GM08714 (cell line): Measurements from ENCODE around the gene RNF151.
"Not testable (repeated sequence)": the region's sequence is repeated elsewhere in the genome, so short reads cannot be mapped to it uniquely, and the experiment has no call there.

ENCODE experiments used
- H3K4me3 ChIP-seq: fragments of 200-500 bp; sonication (Bioruptor generic); 2 replicates; pipeline ENCODE4 v1.5.1; 2014; ENCODE audit warnings: mild to moderate bottlenecking, low read length, inconsistent platforms
- ZNF274 ChIP-seq: IDR thresholded peaks from 2 replicates; pipeline ENCODE4 v1.6.1; 2012; ENCODE audit warnings: mild to moderate bottlenecking, low read depth, low read length

Gene RNF151

DNA sequence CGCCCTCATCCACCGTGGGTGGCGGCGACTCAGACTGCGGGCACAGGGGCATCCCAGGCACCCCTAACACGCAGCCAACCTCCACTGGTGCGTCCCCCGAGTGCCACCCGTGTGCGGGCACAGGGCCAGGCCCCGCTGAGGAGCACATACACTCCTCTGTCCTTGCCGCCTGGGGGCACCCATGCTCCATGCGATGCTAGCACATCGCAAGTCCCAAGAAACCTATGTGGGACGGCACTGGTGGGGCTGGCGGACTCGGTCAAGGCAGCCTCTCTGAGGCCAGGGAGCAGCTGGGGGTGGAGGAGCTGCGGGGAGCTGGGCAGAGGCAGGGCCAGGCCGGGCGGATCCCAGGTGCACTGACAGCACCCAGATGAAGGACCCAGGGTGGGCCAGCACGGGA, 39.0 kb downstream of the RNF151 start:
- H3K4me3 ChIP-seq: no peak overlapping the region
- no peak for TF ChIP-seq ZNF274

DNA sequence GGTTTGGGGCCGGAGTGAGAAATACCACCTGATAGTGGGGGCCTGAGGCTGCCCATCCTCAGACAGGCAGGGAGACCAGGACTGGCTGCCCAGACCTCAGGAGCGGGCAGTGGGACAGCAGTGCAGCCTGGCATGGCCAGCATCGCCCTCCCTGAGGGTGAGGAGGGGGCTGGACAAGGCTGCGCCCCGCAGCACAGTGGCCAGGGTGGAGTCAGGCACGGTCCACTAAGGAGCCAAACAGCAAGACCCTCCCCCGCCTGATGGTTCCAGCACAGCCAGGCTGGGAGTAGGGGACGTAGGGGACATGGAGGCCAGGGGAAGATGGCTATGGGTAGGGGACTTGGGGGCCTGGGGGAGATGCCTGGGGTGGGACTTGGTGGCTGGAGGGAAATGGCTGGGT, 39.7 kb downstream of the RNF151 start:
- no peak for TF ChIP-seq ZNF274
- H3K4me3 ChIP-seq: no peak overlapping the region

DNA sequence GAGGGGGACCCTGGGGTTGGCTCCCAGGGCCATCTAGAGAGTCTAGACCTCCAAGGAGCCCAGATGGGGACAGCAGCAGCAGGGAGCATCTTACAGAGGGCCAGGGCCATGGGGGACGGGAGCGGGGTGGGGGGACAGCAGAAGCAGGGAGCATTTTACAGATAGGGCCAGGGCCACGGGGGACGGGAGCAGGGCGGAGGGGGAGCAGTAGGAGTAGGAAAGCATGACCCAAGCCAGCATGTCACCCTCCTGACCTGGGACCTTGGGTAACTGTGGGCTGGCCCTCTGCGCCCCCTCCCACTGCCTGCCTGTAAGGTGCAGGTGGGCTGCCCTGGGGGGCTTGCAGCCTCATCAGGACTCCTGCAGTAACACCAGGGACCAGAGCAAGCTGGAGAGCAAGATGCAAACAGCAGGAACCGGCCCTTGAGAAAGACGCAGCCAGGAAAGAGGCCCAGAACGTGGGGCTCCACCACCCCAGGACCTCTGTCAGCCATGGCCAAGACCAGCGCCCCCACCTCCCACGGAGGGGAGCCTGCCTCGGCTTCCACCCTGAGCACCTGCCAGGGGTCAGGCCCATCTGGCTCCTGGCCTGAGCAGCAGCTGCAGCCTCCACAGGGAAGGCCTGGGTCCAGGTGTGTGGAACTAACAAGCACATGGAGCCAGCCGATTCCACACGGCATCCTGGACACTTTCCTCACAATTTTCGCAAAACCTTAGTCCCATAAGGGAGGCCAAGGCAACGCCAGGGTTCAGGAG, 40.6 kb downstream of the RNF151 start:
- peak overlapping the region; percentile 83; the same call in 1 of the 2 replicates for H3K4me3 ChIP-seq

DNA sequence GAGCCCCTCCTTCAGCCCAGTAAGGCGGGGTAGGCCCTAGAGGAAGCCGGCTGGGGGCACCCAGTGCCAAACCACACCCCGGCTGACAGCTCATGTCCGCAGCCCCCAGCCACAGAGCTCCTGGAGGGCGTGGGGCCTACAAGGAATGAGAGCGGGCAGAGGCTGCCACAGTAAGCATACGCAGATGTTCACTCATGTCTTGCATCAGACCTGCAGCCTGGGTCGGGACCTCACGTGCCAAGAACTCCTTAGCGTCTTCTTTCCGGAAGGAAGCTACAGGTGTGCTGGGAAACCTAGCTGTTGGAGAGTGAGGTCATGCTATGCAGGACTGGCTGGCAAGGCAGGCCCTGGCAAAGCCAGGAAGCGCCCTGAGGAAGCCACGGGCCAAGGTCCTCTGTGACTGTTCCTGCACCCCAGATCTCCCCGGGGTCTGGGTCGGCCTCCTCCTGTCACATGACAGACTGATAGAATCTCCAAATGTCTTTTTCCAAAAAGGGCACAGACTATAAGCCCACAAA, 41.4 kb downstream of the RNF151 start:
- no peak for TF ChIP-seq ZNF274
- peak overlapping the region; percentile 83 for H3K4me3 ChIP-seq

More for the DNA sequence above, 40.6 kb downstream of the RNF151 start:
- no peak for TF ChIP-seq ZNF274

DNA sequence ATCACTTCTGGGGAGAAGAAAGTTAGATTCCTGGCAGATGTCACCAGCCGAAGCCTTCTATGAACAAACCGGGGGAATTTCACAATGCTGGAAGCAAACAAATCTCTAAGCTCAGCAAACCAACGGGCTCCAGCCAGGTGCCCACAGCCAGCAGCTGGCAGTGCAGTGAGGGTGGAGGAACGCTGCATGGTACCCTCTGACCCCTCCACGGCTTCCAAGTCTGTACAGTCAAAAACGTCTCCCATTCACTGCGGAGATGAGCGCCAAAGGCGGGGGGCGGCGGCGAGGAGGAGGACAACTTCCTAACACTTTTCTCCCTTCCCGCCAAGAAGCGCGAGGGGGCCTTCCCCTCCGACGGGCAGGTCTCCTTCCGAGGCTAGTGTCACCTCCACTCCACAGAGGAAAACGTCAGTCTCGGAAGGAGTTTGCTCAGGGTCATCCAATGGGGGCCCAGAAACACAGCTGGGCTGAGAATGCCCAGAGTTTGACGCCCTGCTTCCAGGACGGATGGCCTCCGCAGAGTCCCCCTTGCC, 42.0 kb downstream of the RNF151 start:
- TF ChIP-seq ZNF274: no peak

DNA sequence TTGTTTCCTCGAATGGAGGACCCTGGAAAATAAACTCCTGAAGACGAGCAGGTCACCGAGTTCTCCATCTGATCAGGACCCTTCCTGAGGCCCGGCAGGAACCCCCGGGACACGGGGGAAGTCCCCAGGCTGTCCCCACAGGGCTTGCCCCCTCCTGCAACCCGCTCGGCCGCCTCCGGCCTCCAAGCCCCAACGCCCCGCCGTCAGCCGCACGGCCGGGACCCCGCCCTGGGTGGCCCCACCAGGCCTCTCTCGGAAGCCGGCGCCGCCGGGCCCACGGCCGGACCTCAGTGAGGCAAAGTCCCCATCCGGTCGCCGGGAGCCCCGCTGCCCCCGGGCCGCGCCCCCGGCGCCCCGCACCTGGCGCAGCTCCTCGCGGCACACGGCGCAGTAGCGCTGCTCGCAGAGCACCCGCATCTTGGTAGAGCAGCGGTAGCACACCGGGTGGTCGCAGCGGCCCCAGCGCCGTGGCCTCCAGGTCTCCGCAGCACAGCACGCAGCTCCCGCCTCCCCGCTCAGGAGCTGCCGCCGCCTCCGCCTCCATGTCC, 42.6 kb downstream of the RNF151 start:
- no peak for TF ChIP-seq ZNF274

More for the DNA sequence above, 42.0 kb downstream of the RNF151 start:
- H3K4me3 ChIP-seq: peak overlapping the region; percentile 83

DNA sequence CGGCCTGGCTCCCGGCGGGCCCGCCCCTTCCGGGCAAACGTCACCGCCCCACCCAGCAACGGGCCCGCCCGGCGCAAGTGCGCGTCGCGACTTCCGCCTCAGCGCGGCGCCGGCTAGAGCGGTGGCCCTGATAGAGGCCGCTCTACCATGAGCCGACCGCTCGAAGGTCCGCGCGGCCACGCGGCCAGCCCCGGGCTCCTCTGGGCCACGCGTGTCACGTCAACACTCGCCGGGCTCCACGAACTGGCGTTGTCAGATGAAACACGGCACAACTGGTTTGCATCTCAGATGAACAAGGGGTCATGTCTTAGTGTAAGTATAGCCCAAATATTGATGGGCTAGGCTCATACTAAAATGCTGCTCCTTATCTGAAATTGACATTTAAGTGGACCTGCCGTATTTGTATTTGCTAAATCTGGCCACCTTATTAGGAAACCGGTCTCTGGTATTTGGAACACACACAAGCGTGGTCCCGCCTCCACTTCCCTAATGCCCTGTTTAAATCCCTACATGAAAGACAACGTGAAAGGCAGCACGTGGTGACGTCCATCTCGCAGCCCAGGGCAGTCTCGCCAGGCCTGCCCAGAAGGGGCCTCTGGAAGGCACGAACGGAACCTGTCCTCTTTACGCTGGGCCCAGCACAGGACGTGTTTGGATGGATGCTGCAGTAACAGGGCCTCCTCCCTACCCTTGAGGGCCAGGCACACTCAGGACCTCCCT, 43.3 kb downstream of the RNF151 start, which contains the start of gene ZNF598:
TSS of gene ZNF598 (minus strand) at position 31 of the 720 bp plus-strand sequence.
- H3K4me3 ChIP-seq: peak within 1 kb of the TSS; percentile 93
- no peak for TF ChIP-seq ZNF274

More for the DNA sequence above, 42.6 kb downstream of the RNF151 start:
- peak overlapping the region; percentile 83 for H3K4me3 ChIP-seq

DNA sequence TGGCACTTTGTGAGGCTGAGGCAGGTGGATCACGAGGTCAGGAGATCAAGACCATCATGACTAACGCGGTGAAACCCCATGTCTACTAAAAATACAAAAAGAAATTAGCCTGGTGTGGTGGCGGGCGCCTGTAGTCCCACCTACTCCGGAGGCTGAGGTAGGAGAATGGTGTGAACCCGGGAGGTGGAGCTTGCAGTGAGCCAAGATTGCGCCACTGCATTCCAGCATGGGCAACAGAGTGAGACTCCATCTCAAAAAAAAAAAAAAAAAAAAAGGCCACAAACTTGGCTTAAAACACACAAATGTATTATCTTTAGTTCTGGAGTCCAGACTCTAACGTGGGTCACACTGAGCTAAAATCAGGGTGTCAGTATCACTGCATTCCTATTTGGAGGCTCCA, 45.1 kb downstream of the RNF151 start:
- H3K4me3 ChIP-seq: not testable (repeated sequence)

DNA sequence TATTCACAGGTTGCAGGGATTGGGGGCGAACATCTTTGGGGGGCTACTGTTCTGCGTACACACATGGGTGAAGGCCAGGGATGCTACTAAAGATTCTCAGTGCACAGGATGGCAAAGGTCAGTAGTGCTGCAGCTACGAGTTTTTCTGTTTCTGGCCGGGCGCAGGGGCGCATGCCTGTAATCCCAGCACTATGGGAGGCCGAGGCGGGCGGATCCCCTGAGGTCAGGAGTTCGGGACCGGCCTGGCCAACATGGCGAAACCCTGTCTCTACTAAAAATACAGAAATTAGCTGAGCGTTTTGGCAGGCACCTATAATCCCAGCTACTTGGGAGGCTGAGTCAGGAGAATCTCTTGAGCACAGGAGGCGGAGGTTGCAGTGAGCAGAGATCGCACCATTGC, 46.9 kb downstream of the RNF151 start:
- H3K4me3 ChIP-seq: no peak overlapping the region
- TF ChIP-seq ZNF274: no peak

DNA sequence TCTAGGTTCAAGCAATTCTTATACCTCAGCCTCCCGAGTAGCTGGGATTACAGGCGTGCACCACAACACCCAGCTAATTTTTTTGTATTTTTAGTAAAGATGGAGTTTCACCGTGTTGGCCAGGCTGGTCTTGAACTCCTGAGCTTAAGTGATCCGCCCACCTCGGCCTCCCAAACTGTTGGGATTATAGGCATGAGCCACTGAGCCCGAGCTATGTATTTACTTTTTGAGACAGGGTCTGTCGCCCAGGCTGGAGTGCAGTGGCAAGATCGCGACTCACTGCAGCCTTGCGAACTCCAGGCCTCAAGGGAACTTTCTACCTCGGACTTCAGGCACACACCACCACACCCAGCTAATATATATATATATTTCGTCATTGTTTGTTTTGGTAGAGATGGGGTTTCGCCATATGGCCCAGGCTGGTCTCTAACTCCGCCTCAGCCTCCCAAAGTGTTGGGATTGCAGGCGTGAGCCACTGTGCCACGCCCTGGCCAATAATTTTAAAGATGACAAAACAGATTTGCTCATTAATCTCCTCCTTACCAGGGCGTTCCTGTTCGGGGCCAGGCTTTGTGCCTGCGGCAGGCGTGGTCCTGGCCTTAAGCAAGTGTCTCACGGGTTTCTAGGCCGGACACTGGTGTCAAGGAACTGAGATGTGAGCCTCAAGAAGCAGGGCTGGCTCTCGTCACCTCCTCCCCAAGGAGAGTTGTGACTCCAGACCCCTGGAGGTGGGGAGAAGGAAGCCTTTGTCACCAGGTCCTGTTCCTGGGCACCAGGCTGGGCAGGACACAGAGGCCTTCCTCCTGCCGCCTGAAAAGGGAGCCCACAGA, 48.7 kb downstream of the RNF151 start:
- no peak for TF ChIP-seq ZNF274
- H3K4me3 ChIP-seq: no peak overlapping the region

DNA sequence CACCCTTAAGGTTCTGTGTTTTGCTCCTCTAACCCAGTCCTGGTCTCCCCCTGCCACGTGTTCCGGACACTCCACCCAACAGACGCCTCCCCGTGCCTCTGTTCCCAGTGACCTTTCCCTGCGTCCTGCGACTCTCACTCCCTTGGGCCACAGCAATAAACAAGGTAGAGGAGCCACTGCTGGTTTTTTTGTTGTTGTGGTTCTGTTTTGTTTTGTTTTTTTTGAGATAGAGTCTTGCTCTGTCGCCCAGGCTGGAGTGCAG, 49.2 kb downstream of the RNF151 start:
- TF ChIP-seq ZNF274: no peak
- H3K4me3 ChIP-seq: no peak overlapping the region

DNA sequence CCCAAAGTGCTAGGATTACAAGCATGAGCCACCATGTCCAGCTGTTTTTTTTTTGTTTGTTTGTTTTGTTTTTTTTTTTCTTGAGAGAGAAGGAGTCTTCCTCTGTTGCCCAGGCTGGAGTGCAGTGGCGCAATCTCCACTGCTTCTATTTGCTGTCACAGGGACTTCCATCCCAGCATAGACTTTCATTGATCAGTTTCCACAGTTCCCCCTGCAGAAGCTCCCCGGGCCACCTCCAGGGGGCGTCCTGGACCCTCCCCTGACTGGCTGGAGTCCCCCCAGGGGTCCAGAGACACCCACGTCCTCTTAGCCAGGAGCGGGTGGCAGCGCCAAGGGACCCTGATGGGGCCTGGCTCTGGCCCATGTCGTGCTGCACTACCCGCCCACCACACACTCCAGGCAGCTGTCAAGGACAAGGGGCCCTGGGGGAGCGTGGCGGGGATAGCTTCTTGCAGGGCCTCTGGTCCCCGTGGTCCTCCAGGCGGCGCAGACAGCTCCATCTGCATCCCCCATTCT, 49.8 kb downstream of the RNF151 start:
- no peak for TF ChIP-seq ZNF274
- H3K4me3 ChIP-seq: no peak overlapping the region
